H1 (cell line): Measurements from ENCODE around the gene GRID1. TPM values are rescaled to one million over a fixed set of nuclear protein-coding genes. Genes with fewer than 3 reads are reported as not detected.

Source experiments
- CTCF ChIA-PET: fragments of 300-600 bp; sonication (Branson Sonifier 250); formaldehyde crosslinking; loops from one replicate; lab custom pipeline; 2021; ENCODE audit not compliant: partially characterized antibody; lab: Charles Lee
- POLR2A ChIA-PET: fragments of 300-600 bp; sonication (Branson Sonifier 250); formaldehyde crosslinking; loops from one replicate; lab custom pipeline; 2021; ENCODE audit warnings: inconsistent platforms; ENCODE audit not compliant: partially characterized antibody; lab: Charles Lee
- DNase-seq, 2 experiments: peaks; one replicate each; pipeline versions ENCODE4 v3.0.0 to v3.0.0-alpha.2; 2010 to 2022; ENCODE audit warnings: low spot score in 2 of 2, low read depth in 1 of 2, mixed read lengths in 1 of 2
- FAIRE-seq: peaks from 2 replicates; lab custom pipeline; 2011; peaks lifted over from hg19 to GRCh38; lab: Jason Lieb, UNC
- H2AFZ ChIP-seq: 2 replicates; pipeline ENCODE4 v1.8.1; 2012; ENCODE audit warnings: low read length, inconsistent platforms
- H2AK5ac ChIP-seq: 2 replicates; pipeline ENCODE4 v1.6.1; 2013; ENCODE audit warnings: low read depth, low read length
- H2BK120ac ChIP-seq: replicated peaks from 2 replicates; pipeline ENCODE3; 2013; ENCODE audit warnings: low read depth, low read length, inconsistent platforms
- H2BK12ac ChIP-seq: 2 replicates; pipeline ENCODE4 v1.6.1; 2013; ENCODE audit warnings: low read depth, low read length
- H2BK15ac ChIP-seq: 2 replicates; pipeline ENCODE4 v1.6.1; 2013; ENCODE audit warnings: low read length
- H2BK20ac ChIP-seq: 2 replicates; pipeline ENCODE4 v1.6.1; 2013; ENCODE audit warnings: low read length
- H2BK5ac ChIP-seq: 2 replicates; pipeline ENCODE4 v1.6.1; 2013; ENCODE audit warnings: low read depth, low read length
- H3K14ac ChIP-seq: 2 replicates; pipeline ENCODE4 v1.6.1; 2013; ENCODE audit warnings: inconsistent platforms; ENCODE audit not compliant: insufficient read length
- H3K18ac ChIP-seq: 2 replicates; pipeline ENCODE4 v1.6.1; 2013; ENCODE audit warnings: low read length; ENCODE audit errors: extremely low read depth
- H3K23ac ChIP-seq: 2 replicates; pipeline ENCODE4 v1.6.1; 2013; ENCODE audit warnings: inconsistent platforms; ENCODE audit not compliant: insufficient read length
- H3K23me2 ChIP-seq: 2 replicates; pipeline ENCODE4 v1.6.1; 2013; ENCODE audit warnings: low read depth, low read length
- H3K27ac ChIP-seq: 2 replicates; pipeline ENCODE4 v1.6.1; 2011; ENCODE audit warnings: low read depth, low read length, inconsistent platforms
- H3K27me3 ChIP-seq, 4 experiments: replicated peaks in 1 of 4; 1 replicate in 1 of 4; 2 replicates in 3 of 4; pipeline versions ENCODE4 v1.6.1 to v1.8.1; 2011 to 2013; ENCODE audit warnings: low read length in 3 of 4, mild to moderate bottlenecking in 3 of 4, inconsistent platforms in 2 of 4, mixed read lengths in 2 of 4, moderate library complexity in 1 of 4; ENCODE audit not compliant: control insufficient read depth in 3 of 4, insufficient read depth in 3 of 4; ENCODE audit errors: extremely low read depth in 1 of 4
- H3K36me3 ChIP-seq, 4 experiments: 2 replicates each; pipeline versions ENCODE4 v1.6.1 to v1.8.1; 2011 to 2013; ENCODE audit warnings: mild to moderate bottlenecking in 4 of 4, low read length in 3 of 4, moderate library complexity in 2 of 4, control low read depth in 1 of 4, inconsistent platforms in 1 of 4; ENCODE audit not compliant: insufficient read depth in 4 of 4, control insufficient read depth in 2 of 4
- H3K4ac ChIP-seq: replicated peaks from 2 replicates; pipeline ENCODE3; 2013; ENCODE audit warnings: low read length, low read depth, mixed read lengths, inconsistent platforms; ENCODE audit not compliant: insufficient read length
- H3K4me1 ChIP-seq, 4 experiments: replicated peaks in 1 of 4; 1 replicate in 1 of 4; 2 replicates in 3 of 4; pipeline versions ENCODE4 v1.6.1 to v1.8.1; 2011 to 2013; ENCODE audit warnings: low read length in 3 of 4, inconsistent platforms in 2 of 4, mixed read lengths in 1 of 4; ENCODE audit not compliant: insufficient read depth in 4 of 4, control insufficient read depth in 3 of 4
- H3K4me2 ChIP-seq, 2 experiments: 2 replicates each; pipeline versions ENCODE4 v1.6.1 to v1.8.1; 2011 to 2013; ENCODE audit warnings: low read depth in 2 of 2, low read length in 2 of 2, control low read depth in 1 of 2, inconsistent platforms in 1 of 2, mild to moderate bottlenecking in 1 of 2; ENCODE audit not compliant: insufficient read depth in 1 of 2
- H3K4me3 ChIP-seq, 4 experiments: fragments of 200-600, 300-600 bp in 1 of 4; sonication (generic), shearing (Covaris generic), sonication (Bioruptor Twin) in 1 of 4; 2 replicates each; pipeline versions ENCODE4 v1.5.1 to v1.8.1; 2011 to 2016; ENCODE audit warnings: low read length in 4 of 4, low read depth in 3 of 4, control low read depth in 2 of 4, inconsistent platforms in 2 of 4, mild to moderate bottlenecking in 2 of 4, mixed read lengths in 1 of 4, moderate library complexity in 1 of 4; ENCODE audit not compliant: insufficient read depth in 2 of 4; ENCODE audit errors: extremely low read depth in 1 of 4
- H3K56ac ChIP-seq: replicated peaks from 2 replicates; pipeline ENCODE3; 2013; ENCODE audit warnings: low read depth, mild to moderate bottlenecking, mixed read lengths, low read length, inconsistent platforms; ENCODE audit not compliant: insufficient read length
- H3K79me1 ChIP-seq: 2 replicates; pipeline ENCODE4 v1.6.1; 2013; ENCODE audit warnings: low read depth, low read length, control low read depth
- H3K79me2 ChIP-seq, 2 experiments: 2 replicates each; pipeline versions ENCODE4 v1.6.1 to v1.8.1; 2012 to 2013; ENCODE audit warnings: low read length in 2 of 2, mild to moderate bottlenecking in 2 of 2, inconsistent platforms in 1 of 2; ENCODE audit not compliant: insufficient read depth in 2 of 2, control insufficient read depth in 1 of 2
- H3K9ac ChIP-seq, 4 experiments: replicated peaks in 1 of 4; 1 replicate in 1 of 4; 2 replicates in 3 of 4; pipeline versions ENCODE4 v1.6.1 to v1.8.1; 2011 to 2013; ENCODE audit warnings: low read depth in 3 of 4, low read length in 3 of 4, control low read depth in 2 of 4, mild to moderate bottlenecking in 2 of 4, moderate library complexity in 2 of 4, inconsistent platforms in 1 of 4; ENCODE audit errors: extremely low read depth in 1 of 4
- H3K9me3 ChIP-seq, 2 experiments: 2 replicates each; pipeline versions ENCODE4 v1.6.1 to v1.8.1; 2012 to 2013; ENCODE audit warnings: mild to moderate bottlenecking in 2 of 2, moderate library complexity in 2 of 2, control low read depth in 1 of 2, inconsistent platforms in 1 of 2, low read depth in 1 of 2, low read length in 1 of 2, mixed read lengths in 1 of 2; ENCODE audit not compliant: insufficient read depth in 2 of 2
- H4K20me1 ChIP-seq, 2 experiments: replicated peaks in 1 of 2; 2 replicates each; pipeline versions ENCODE3 to v1.8.1; 2011 to 2013; ENCODE audit warnings: inconsistent platforms in 2 of 2, low read length in 2 of 2, mild to moderate bottlenecking in 1 of 2; ENCODE audit not compliant: insufficient read depth in 2 of 2, control insufficient read depth in 1 of 2
- H4K5ac ChIP-seq: 2 replicates; pipeline ENCODE4 v1.6.1; 2013; ENCODE audit warnings: low read length, low read depth, mixed read lengths, inconsistent platforms; ENCODE audit not compliant: insufficient read length
- H4K8ac ChIP-seq: 2 replicates; pipeline ENCODE4 v1.8.0; 2013; ENCODE audit warnings: mild to moderate bottlenecking, moderate library complexity, low read length, inconsistent platforms; ENCODE audit not compliant: insufficient read depth; ENCODE audit errors: extremely low read depth
- H4K91ac ChIP-seq: replicated peaks from 2 replicates; pipeline ENCODE3; 2013; ENCODE audit warnings: low read length, mixed read lengths, inconsistent platforms; ENCODE audit not compliant: insufficient read length
- EGR1 ChIP-seq: IDR thresholded peaks from 2 replicates; pipeline ENCODE4 v1.6.1; 2011; ENCODE audit warnings: low read depth, low read length, borderline replicate concordance
- FOSL1 ChIP-seq: IDR thresholded peaks from 2 replicates; pipeline ENCODE4 v1.6.1; 2011; ENCODE audit warnings: mild to moderate bottlenecking, low read depth, low read length, moderate library complexity; ENCODE audit not compliant: insufficient read depth
- HDAC2 ChIP-seq, 2 experiments: fragments of 300-600 bp in 1 of 2; sonication (generic) in 1 of 2; IDR thresholded peaks; 2 replicates each; pipeline ENCODE4 v1.6.1; 2011 to 2012; ENCODE audit warnings: low read depth in 2 of 2, low read length in 2 of 2, mild to moderate bottlenecking in 2 of 2, moderate library complexity in 2 of 2, borderline replicate concordance in 1 of 2, inconsistent platforms in 1 of 2
- NANOG ChIP-seq: IDR thresholded peaks from 2 replicates; pipeline ENCODE4 v1.6.1; 2011; ENCODE audit warnings: low read length, low read depth, mild to moderate bottlenecking, inconsistent platforms; ENCODE audit not compliant: insufficient read depth, poor library complexity, severe bottlenecking
- POU5F1 ChIP-seq: IDR thresholded peaks from 2 replicates; pipeline ENCODE4 v1.6.1; 2011; ENCODE audit warnings: low read depth, mild to moderate bottlenecking, low read length, moderate library complexity
- RAD21 ChIP-seq, 2 experiments: IDR thresholded peaks in 1 of 2; conservative IDR thresholded peaks in 1 of 2; 2 replicates each; pipeline ENCODE4 v1.6.1; 2011; ENCODE audit warnings: low read depth in 2 of 2, low read length in 2 of 2, improper control_type of control experiment in 1 of 2, inconsistent platforms in 1 of 2, mild to moderate bottlenecking in 1 of 2, moderate library complexity in 1 of 2
- WGBS, 2 experiments: shearing (Covaris generic) in 1 of 2; methylation state at CpG; one replicate each; pipeline versions ENCODE4 v1.1.6 to v1.1.7; 2013 to 2015; ENCODE audit warnings: low lambda C conversion rate in 2 of 2, mixed read lengths in 2 of 2, inconsistent platforms in 1 of 2, low coverage in 1 of 2, missing lambda C conversion rate in 1 of 2; ENCODE audit not compliant: insufficient replicate concordance in 2 of 2, insufficient coverage in 1 of 2, insufficient read length in 1 of 2; ENCODE audit errors: extremely low coverage in 1 of 2, missing lambda C conversion rate in 1 of 2; 5-methylcytosine and 5-hydroxymethylcytosine counted together
- polyA plus RNA-seq, 7 experiments: library from polyadenylated mRNA; depleted of rRNA in 3 of 7; stranded (reverse) in 5 of 7; unstranded in 2 of 7; fragments of >200 nt in 5 of 7; fragments of 200-250 nt in 2 of 7; gene quantifications; 1 replicate in 5 of 7; 2 replicates in 1 of 7; 4 replicates in 1 of 7; pipeline versions ENCODE4 v1.2.1 to v1.2.3, GENCODE V29; 2011 to 2013; ENCODE audit warnings: missing spikeins in 2 of 7, mixed read lengths in 2 of 7
- total RNA-seq: library from RNA; stranded (reverse); fragmentation: NEBNext Ultra II Directional; extraction: Animal tissue kit (Norgen Biotek cat#: 25700); gene quantifications from 2 replicates; pipeline ENCODE4 v1.2.1, GENCODE V29; 2021

The GRID1 gene
- total and polyA plus RNA-seq, 2 of the 8 experiments (the other 6 are each of a cell fraction or from before 2014, with no cell fraction given), result 0.22 to 0.30 TPM

DNA sequence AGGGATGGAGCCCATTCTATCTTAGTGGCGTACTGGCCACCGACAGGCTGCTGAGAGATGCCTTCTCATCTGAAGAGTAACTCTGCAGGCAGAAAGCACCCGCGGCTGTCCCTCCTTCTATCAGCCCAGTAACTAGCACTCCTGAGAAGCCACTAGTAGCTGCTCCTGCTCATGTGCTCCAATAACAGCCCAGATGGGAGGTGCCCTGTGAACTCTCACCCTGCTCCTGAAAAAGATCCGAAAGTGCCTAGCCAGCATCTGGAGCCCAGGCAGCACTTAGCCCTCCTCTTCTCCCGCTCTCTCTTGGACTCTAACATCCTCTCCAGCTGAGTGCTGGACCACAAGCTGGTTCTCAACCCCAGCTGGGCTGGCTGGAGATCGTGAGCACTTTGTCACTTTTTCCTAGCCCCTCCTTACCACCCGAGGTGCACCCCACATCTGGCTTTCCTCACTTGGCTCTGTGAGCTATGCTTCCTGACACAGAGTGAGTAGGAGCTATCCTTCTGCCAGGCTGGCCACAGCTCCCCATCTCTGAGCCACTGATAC is 239.2 kb downstream of the GRID1 start:
- Histone ChIP-seq H2BK5ac (no peak overlapping the region), H3K23ac (no peak overlapping the region), H2AFZ (no peak overlapping the region), H3K4me3 (no peak overlapping the region), H3K4me1 (no peaks in the 10 kb centered on the region; a peak in 1 of 7 replicates), H3K14ac (no peak overlapping the region), H3K36me3 (no peaks in the 10 kb centered on the region), H2BK15ac (no peak overlapping the region), H3K9ac (no peak overlapping the region), H3K56ac (no peak overlapping the region), H3K4me2 (no peak overlapping the region), H3K79me2 (no peaks in the 10 kb centered on the region), H2BK120ac (no peak overlapping the region), H3K27me3 (no peaks in the 10 kb centered on the region), H2BK12ac (no peak overlapping the region), H3K27ac (no peak overlapping the region), H4K91ac (no peak overlapping the region), H3K23me2 (no peaks in the 10 kb centered on the region), H4K5ac (no peak overlapping the region), H3K4ac (no peak overlapping the region), H3K9me3 (peaks cover 0 to 7% of the 10 kb centered on the region in 2 experiments; a peak in 1 of 4 replicates), H2AK5ac (no peak overlapping the region), H4K20me1 (no peaks in the 10 kb centered on the region), H3K18ac (no peak overlapping the region), H4K8ac (no peak overlapping the region), H2BK20ac (no peak overlapping the region), H3K79me1 (no peaks in the 10 kb centered on the region)
- 87% methylated on average over 8 of the region's 8 CpGs; no CpG with 5 or more reads in 1 of the 2 experiments for WGBS, 2 experiments
- ChIA-PET POLR2A (no interaction called here), CTCF (interaction anchor here (0.8 to 2.8 kb wide), 5 partner anchors 12 to 366 kb away, joined by 3 to 16 read pairs (median 4); no protein-coding TSS in a partner anchor)
- FAIRE-seq (no peak), DNase-seq (no peak)
- no peak for TF ChIP-seq RAD21 (IDR thresholded peaks at IDR 0.05 in 1 of 2, conservative IDR thresholded peaks at IDR 0.05 in 1 of 2; ENCODE audit: low read depth in 2 of 2, low read length in 2 of 2)
- no peak for TF ChIP-seq HDAC2 (IDR thresholded peaks at IDR 0.05; ENCODE audit: borderline replicate concordance in 1 of 2, low read depth in 2 of 2, low read length in 2 of 2)
- no peak for TF ChIP-seq POU5F1
- no peak for TF ChIP-seq FOSL1
- no peak for TF ChIP-seq NANOG
- TF ChIP-seq EGR1, result no peak
